Common myeloid progenitor, CD34-positive (primary cell): ENCODE results near the gene FYCO1.

Source experiments
- CTCF ChIA-PET: fragments of 350-600 bp; sonication (Branson Sonifier 250); formaldehyde crosslinking; loops from one replicate; lab custom pipeline; 2021; ENCODE audit warnings: antibody characterized with exemption; lab: Charles Lee
- POLR2A ChIA-PET: fragments of 350-600 bp; sonication (Branson Sonifier 250); formaldehyde crosslinking; loops from one replicate; lab custom pipeline; 2021; ENCODE audit warnings: antibody characterized with exemption; lab: Charles Lee
- DNase-seq, 3 donors: peaks; one replicate each; pipeline versions ENCODE4 v3.0.0 to v3.0.0-alpha.2; 2013
- H3K27ac ChIP-seq, 2 experiments: 1 replicate in 1 of 2; 2 replicates in 1 of 2; pipeline ENCODE4 v1.7.0; 2013; ENCODE audit warnings: inconsistent platforms in 2 of 2, low read length in 2 of 2, mild to moderate bottlenecking in 2 of 2, low read depth in 1 of 2, moderate library complexity in 1 of 2; ENCODE audit not compliant: severe bottlenecking in 2 of 2, insufficient read depth in 1 of 2, poor library complexity in 1 of 2
- H3K27me3 ChIP-seq, 5 experiments: replicated peaks in 2 of 5; 1 replicate in 3 of 5; 2 replicates in 2 of 5; pipeline versions ENCODE4 v1.6.1 to v1.7.0; 2013; ENCODE audit warnings: low read length in 4 of 5, mild to moderate bottlenecking in 2 of 5, moderate library complexity in 2 of 5, inconsistent platforms in 1 of 5; ENCODE audit not compliant: insufficient read depth in 5 of 5, control insufficient read depth in 4 of 5
- H3K36me3 ChIP-seq, 4 experiments: 1 replicate in 2 of 4; 2 replicates in 2 of 4; pipeline versions ENCODE4 v1.6.1 to v1.7.0; 2013; ENCODE audit warnings: low read length in 3 of 4, control low read depth in 1 of 4, mild to moderate bottlenecking in 1 of 4; ENCODE audit not compliant: control insufficient read depth in 4 of 4, insufficient read depth in 4 of 4
- H3K4me1 ChIP-seq, 4 experiments: 1 replicate in 3 of 4; 2 replicates in 1 of 4; pipeline versions ENCODE4 v1.6.1 to v1.7.1; 2013; ENCODE audit warnings: low read length in 3 of 4, mild to moderate bottlenecking in 3 of 4, control low read depth in 1 of 4, inconsistent platforms in 1 of 4, moderate library complexity in 1 of 4; ENCODE audit not compliant: control insufficient read depth in 4 of 4, insufficient read depth in 4 of 4; ENCODE audit errors: control extremely low read depth in 1 of 4
- H3K4me3 ChIP-seq, 7 experiments: 1 replicate in 4 of 7; 2 replicates in 3 of 7; pipeline versions ENCODE4 v1.5.1 to v1.7.0; 2013; ENCODE audit warnings: mild to moderate bottlenecking in 7 of 7, low read length in 6 of 7, moderate library complexity in 6 of 7, inconsistent platforms in 2 of 7, low read depth in 2 of 7, control low read depth in 1 of 7; ENCODE audit not compliant: insufficient read depth in 4 of 7, control insufficient read depth in 1 of 7; ENCODE audit errors: extremely low read depth in 1 of 7
- H3K9me3 ChIP-seq, 5 experiments: 1 replicate in 4 of 5; 2 replicates in 1 of 5; pipeline versions ENCODE4 v1.6.1 to v1.7.1; 2013; ENCODE audit warnings: low read length in 4 of 5, mild to moderate bottlenecking in 2 of 5, inconsistent platforms in 1 of 5, low read depth in 1 of 5, moderate library complexity in 1 of 5; ENCODE audit not compliant: control insufficient read depth in 4 of 5, insufficient read depth in 2 of 5; ENCODE audit errors: control extremely low read depth in 1 of 5
- WGBS: methylation state at CpG from one replicate; pipeline ENCODE4 v1.1.5; 2013; ENCODE audit not compliant: insufficient coverage; 5-methylcytosine and 5-hydroxymethylcytosine counted together

Gene FYCO1

GRCh38 chr3:45922950-45923590 lies 72.6 kb downstream of the FYCO1 start:
- POLR2A ChIA-PET = no interaction called here
- 100% methylated on average over 3 of the region's 4 CpGs for WGBS
- no peak overlapping the region for H3K4me3 ChIP-seq
- CTCF ChIA-PET = interaction anchor here (0.7 to 4.1 kb wide), 7 partner anchors 12 to 263 kb away, joined by 3 to 15 read pairs (median 3); no protein-coding TSS in a partner anchor
- H3K4me1 ChIP-seq = no peaks in the 10 kb centered on the region
- no peaks in the 10 kb centered on the region for H3K27me3 ChIP-seq
- H3K27ac ChIP-seq = no peak overlapping the region
- H3K36me3 ChIP-seq = peaks cover 15 to 79% (median 58%) of the 10 kb centered on the region in 4 experiments
- no peak for DNase-seq
- H3K9me3 ChIP-seq = no peaks in the 10 kb centered on the region

GRCh38 chr3:45922039-45922326 lies 73.6 kb downstream of the FYCO1 start:
- ChIA-PET POLR2A (no interaction called here), CTCF (interaction anchor here (1.0 to 4.1 kb wide), 3 partner anchors 11 to 262 kb away, joined by 3 to 15 read pairs (median 4); no protein-coding TSS in a partner anchor)
- no peak overlapping the region for H3K27ac ChIP-seq
- 100% methylated on average over 3 of the region's 3 CpGs for WGBS
- DNase-seq = no peak
- no peaks in the 10 kb centered on the region for H3K27me3 ChIP-seq
- H3K4me1 ChIP-seq = no peaks in the 10 kb centered on the region
- H3K9me3 ChIP-seq = no peaks in the 10 kb centered on the region
- H3K4me3 ChIP-seq = no peak overlapping the region
- H3K36me3 ChIP-seq = peaks cover 13 to 69% (median 53%) of the 10 kb centered on the region in 4 experiments

GRCh38 chr3:45921158-45922038 lies 74.2 kb downstream of the FYCO1 start:
- no peak for DNase-seq
- WGBS = 97% methylated on average over 10 of the region's 14 CpGs
- no peaks in the 10 kb centered on the region for H3K9me3 ChIP-seq
- no peaks in the 10 kb centered on the region for H3K27me3 ChIP-seq
- POLR2A ChIA-PET = no interaction called here
- no peak overlapping the region for H3K27ac ChIP-seq
- peaks cover 13 to 69% (median 51%) of the 10 kb centered on the region in 4 experiments for H3K36me3 ChIP-seq
- no peak overlapping the region for H3K4me3 ChIP-seq
- CTCF ChIA-PET = interaction anchor here (1.0 to 4.1 kb wide), 4 partner anchors 8 to 262 kb away, joined by 3 to 24 read pairs (median 10); no protein-coding TSS in a partner anchor
- H3K4me1 ChIP-seq = no peaks in the 10 kb centered on the region

- no peak for DNase-seq
- Histone ChIP-seq H3K36me3 (peaks cover 8 to 37% (median 28%) of the 10 kb centered on the region in 4 experiments), H3K4me1 (no peaks in the 10 kb centered on the region), H3K4me3 (no peak overlapping the region), H3K27ac (no peak overlapping the region), H3K27me3 (no peaks in the 10 kb centered on the region), H3K9me3 (no peaks in the 10 kb centered on the region)
- ChIA-PET POLR2A (no interaction called here), CTCF (no interaction called here)
- 86% methylated on average over 6 of the region's 6 CpGs for WGBS
Observed at GRCh38 chr3:45917146-45917898, 78.3 kb downstream of the FYCO1 start.

- H3K27me3 ChIP-seq = no peaks in the 10 kb centered on the region
- DNase-seq = no peak
- H3K9me3 ChIP-seq = no peaks in the 10 kb centered on the region
- H3K36me3 ChIP-seq = peaks cover 5 to 21% (median 14%) of the 10 kb centered on the region in 4 experiments
- H3K4me3 ChIP-seq = no peak overlapping the region
- peaks cover 0 to 5% (median 0%) of the 10 kb centered on the region in 4 experiments for H3K4me1 ChIP-seq
- ChIA-PET CTCF (interaction anchor here (1.1 kb wide), 1 partner anchor 11 kb away, joined by 3 read pairs; no protein-coding TSS in a partner anchor), POLR2A (no interaction called here)
- no peak overlapping the region for H3K27ac ChIP-seq
- WGBS = 89% methylated on average over 8 of the region's 13 CpGs
Observed at GRCh38 chr3:45915518-45916231, 79.9 kb downstream of the FYCO1 start.

GRCh38 chr3:45915059-45915439 lies 80.6 kb downstream of the FYCO1 start:
- H3K27ac ChIP-seq = no peak overlapping the region
- H3K4me1 ChIP-seq = peaks cover 0 to 5% (median 0%) of the 10 kb centered on the region in 4 experiments
- H3K27me3 ChIP-seq = no peaks in the 10 kb centered on the region
- H3K36me3 ChIP-seq = peaks cover 4 to 18% (median 9%) of the 10 kb centered on the region in 4 experiments
- 100% methylated on average over 5 of the region's 9 CpGs for WGBS
- ChIA-PET POLR2A (no interaction called here), CTCF (interaction anchor here (1.1 kb wide), 1 partner anchor 11 kb away, joined by 3 read pairs; no protein-coding TSS in a partner anchor)
- no peaks in the 10 kb centered on the region for H3K9me3 ChIP-seq
- DNase-seq = no peak
- no peak overlapping the region for H3K4me3 ChIP-seq
